HG03066 (cell line): ENCODE data around the gene TRAIP.
"Not testable (repeated sequence)": the region's sequence is repeated elsewhere in the genome, so short reads cannot be mapped to it uniquely, and the experiment has no call there.

ENCODE experiments used
- ATAC-seq: cut with Tn5 transposase; IDR thresholded peaks from one replicate; pipeline ENCODE4 v1.9.1; 2021; ENCODE audit warnings: low read depth; ENCODE audit not compliant: unreplicated experiment

The TRAIP gene

DNA sequence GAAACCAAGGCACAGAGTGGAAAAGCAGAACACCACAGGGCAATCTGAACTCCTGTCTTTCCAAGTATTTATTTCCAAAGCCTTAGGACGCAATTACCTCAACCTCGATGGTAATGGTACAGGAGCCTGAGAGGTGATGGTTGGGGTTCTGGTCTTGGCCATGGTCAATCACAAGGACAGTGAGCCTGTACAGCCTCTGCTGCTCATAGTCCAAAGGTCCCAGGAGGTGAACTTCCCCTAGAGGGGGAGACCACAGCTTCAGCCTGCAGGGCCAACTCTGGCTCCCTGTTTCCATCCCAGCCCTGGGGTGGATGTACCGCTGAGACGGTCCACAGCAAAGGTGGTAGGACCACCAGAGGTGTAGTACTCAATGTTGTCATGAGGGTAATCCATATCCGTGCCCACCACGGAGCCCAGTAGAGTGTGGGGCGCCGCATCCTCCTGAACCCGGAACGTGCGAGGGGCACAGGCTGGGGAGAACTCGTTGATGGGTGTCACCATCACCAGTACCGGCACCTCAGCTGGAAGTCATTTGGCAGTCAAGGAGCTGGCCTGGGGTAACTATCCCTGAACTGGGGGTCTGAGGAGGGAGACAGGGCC is 62.8 kb downstream of the TRAIP start:
- no peak for ATAC-seq

- ATAC-seq, result no peak
These were observed 63.8 kb downstream of the TRAIP start for GRCh38 chr3:49792371-49793150.

DNA sequence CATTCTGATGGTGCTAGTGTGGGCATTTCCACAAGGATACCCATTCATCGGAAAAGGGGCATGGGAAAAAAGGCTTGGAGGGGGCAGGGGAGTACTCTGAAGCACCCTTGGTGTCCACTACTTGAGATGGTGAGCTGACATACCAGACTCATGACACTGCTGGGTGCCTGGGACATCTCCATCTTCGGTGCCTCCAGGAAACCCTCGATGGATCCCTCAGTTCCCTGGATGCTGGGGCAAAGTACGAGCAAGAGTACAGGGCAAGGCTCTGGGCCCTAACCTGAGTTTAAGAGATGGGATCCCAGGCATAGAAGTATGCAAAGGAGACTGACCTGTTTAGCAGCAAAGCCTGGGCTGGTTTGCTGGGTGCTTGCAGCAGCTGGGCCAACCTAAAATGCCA is 64.8 kb downstream of the TRAIP start:
- no peak for ATAC-seq

- no peak for ATAC-seq
These were observed 65.5 kb downstream of the TRAIP start for GRCh38 chr3:49790626-49791411.

- ATAC-seq, result no peak
These were observed 68.3 kb downstream of the TRAIP start for GRCh38 chr3:49788056-49788455.

DNA sequence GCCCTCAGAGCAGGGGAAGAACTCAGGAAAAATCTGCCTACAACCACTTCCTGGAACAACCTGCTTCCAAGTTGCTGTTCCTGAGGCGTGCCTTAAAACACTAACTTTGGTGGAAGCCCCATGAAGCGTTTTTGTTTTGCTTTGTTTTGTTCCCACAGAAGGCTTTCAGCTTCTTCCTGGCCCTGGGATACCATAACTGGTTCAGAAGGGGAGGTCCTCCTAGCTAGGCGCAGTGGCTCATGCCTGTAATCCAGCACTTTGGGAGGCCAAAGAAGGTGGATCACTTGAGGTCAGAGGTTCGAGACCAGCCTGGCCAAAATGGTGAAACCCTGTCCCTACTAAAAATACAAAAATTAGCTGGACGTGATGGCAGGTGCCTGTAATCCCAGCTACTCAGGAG is 68.8 kb downstream of the TRAIP start:
- no peak for ATAC-seq

DNA sequence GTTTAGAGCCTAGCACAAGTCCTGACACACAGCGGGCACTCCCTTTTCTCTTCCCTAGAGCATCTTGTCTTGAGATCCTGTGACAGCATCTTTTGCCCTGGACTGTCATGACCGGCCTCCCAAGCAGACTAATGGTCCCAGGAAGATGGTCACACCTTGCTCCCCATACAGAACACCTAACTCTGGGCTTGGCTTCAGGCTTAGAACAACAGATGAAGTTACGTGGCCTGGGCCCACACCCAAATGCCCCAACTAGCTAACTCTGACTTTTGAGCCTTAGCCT is 69.2 kb downstream of the TRAIP start:
- ATAC-seq, result no peak

GRCh38 chr3:49786357-49787181 is 69.8 kb downstream of the TRAIP start, which contains the start of gene IP6K1:
IP6K1 (minus strand) TSS chr3:49786542; CDS start chr3:49748040, 38,502 bp downstream.
- ATAC-seq, result peak; percentile 99

DNA sequence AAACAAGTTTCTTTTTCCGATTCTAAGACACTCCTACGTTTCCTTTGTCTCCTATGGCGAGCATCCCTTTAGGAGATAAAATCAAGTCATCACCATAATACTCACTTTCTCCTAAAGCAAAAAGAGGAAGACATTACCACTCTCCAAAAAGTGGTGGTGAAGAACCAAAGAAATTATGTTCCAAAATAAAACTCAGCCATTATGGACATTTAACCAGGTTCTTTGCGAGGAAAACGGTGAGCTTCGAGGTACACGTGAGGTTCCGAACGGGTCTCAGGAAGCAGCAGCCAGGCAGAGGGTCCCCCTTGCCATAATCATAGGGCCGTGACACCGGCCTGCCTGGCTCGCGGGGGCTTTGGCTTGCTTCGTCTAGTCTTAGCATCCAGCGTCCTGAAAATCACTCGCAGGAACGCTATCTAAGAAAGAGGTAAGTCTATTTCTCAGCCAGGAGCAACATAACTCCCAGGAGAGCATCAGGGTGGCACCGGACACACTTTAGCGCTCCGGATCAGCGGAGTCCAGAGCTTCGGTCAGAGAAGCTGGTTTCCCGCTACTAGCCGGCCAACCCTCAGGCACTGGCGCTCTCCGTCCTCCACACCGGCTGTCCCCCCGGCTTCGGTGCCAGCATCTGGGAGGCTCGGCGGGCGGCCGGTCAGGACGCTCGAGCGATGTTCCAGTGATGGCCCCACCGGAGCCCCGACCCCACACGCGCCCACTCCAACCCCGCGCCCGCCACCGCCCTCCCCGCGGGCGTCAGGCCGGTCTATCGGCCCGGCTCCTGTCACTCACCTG is 70.6 kb downstream of the TRAIP start:
- ATAC-seq, result peak; percentile 37

GRCh38 chr3:49782277-49782676 is 74.1 kb downstream of the TRAIP start:
- not testable (repeated sequence) for ATAC-seq

- no peak for ATAC-seq
These were observed 74.8 kb downstream of the TRAIP start for GRCh38 chr3:49781415-49782199.

DNA sequence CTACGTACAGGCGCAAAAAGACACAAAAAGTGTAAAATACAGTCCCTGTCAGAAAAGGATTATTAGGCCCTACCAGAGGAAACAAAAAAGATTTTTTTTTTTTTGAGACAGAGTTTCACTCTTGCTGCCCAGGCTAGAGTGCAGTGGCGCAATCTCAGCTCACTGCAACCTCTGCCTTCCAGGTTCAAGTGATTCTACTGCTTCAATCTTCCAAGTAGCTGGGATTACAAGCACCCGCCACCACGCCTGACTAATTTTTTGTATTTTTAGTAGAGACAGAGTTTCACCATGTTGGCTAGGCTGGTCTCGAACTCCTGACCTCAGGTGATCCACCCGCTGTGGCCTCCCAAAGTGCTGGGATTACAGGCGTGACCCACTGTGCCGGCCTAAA is 75.4 kb downstream of the TRAIP start:
- not testable (repeated sequence) for ATAC-seq

DNA sequence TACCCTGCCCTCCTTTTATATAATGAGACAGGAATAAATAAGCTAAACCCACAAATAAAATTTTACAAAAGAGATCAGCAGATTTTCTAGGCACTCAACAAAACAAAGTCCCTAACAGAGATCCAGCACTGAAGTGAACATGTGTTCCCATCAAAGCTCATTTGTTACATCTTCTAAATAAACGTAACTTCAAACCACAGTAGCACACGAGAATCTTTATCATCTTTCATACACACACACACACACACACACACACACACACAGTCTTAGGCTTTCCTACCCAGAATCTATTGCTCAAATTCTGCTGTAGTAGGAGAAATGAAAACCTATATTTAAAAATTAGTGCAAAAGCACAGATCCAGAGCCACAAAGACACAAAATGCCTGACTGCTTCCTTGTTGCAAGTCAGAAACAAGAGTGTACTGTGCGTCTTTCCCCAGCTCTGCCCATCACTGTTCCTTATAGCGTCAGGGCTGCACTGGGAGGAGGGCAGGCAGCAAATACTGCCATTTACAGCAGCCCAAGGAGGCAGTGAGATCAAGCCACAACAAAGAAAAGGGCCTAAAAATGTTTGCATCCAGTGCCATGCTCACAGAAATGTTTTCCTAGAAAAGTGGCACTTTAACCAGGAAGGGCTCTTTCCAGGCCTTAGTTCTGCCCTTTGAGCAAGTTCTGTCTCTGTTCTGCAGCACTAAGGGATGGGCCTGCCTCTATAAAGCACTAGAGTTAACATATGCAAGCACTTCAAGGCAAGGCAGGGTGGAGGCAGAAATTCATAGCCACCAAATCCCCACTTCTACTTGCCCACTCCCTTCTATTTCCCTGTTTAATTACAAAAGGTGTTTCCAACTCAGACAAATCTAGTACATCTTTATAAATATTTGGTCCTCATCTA is 76.0 kb downstream of the TRAIP start:
- ATAC-seq, result no peak

- ATAC-seq, result no peak
These were observed 76.8 kb downstream of the TRAIP start for GRCh38 chr3:49779358-49780079.
